Measurements from ENCODE around the gene HOXD12. TPM values are rescaled to one million over a fixed set of nuclear protein-coding genes. Genes with fewer than 3 reads are reported as not detected.

The HOXD12 gene
- total and polyA plus RNA-seq, 12 donors, result not detected

GRCh38 chr2:176146645-176147044 lies 47.0 kb downstream of the HOXD12 start:
- H3K36me3 ChIP-seq, result no peaks in the 10 kb centered on the region
- H3K27me3 ChIP-seq, result peaks cover 38 to 100% (median 99%) of the 10 kb centered on the region in 7 donors
- TF ChIP-seq, protein P1, sequence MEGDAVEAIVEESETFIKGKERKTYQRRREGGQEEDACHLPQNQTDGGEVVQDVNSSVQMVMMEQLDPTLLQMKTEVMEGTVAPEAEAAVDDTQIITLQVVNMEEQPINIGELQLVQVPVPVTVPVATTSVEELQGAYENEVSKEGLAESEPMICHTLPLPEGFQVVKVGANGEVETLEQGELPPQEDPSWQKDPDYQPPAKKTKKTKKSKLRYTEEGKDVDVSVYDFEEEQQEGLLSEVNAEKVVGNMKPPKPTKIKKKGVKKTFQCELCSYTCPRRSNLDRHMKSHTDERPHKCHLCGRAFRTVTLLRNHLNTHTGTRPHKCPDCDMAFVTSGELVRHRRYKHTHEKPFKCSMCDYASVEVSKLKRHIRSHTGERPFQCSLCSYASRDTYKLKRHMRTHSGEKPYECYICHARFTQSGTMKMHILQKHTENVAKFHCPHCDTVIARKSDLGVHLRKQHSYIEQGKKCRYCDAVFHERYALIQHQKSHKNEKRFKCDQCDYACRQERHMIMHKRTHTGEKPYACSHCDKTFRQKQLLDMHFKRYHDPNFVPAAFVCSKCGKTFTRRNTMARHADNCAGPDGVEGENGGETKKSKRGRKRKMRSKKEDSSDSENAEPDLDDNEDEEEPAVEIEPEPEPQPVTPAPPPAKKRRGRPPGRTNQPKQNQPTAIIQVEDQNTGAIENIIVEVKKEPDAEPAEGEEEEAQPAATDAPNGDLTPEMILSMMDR (IDR thresholded peaks at IDR 0.05), result no peak
- no peak overlapping the region for H3K27ac ChIP-seq
- ATAC-seq (no peak), DNase-seq (no peak)
- H3K4me1 ChIP-seq, result peaks cover 0 to 4% (median 0%) of the 10 kb centered on the region in 9 donors
- H3K4me3 ChIP-seq, result no peak overlapping the region
- intact Hi-C loops (cut with DNase I), result no loop called here
- H3K9me3 ChIP-seq, result no peaks in the 10 kb centered on the region

DNA sequence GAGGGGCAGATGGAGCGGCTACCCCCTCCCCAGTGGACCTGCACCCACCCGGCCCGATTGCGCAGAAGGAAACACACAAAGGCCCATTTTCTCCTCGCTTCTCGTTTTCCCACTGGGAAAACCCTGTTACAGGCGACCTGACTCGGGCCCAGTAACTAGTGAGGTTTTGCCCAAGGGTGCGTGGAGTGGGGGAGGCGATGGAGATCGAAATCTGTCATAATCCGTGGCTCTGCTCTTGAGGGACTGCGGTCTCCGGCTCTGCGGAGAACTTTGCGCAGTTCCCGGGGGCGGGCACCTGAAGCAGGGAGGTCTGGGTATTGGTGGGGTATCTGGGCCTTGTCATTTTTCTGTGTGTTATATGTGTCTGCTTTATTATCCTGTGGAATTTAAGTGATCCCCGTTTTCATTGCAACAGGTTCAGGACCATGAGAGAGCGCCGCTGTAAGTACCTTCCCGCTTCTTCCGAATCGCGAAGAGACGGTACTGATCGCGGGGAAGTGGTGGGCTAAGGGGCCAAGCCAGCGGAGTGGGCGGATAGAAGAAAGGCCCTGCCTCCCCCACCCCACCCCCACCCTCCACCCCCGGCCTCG lies 47.7 kb downstream of the HOXD12 start:
- intact Hi-C loops (cut with DNase I), result no loop called here
- DNase-seq (no peak), ATAC-seq (no peak)
- H3K36me3 ChIP-seq, result no peaks in the 10 kb centered on the region
- peaks cover 43 to 100% (median 100%) of the 10 kb centered on the region in 7 donors for H3K27me3 ChIP-seq
- H3K27ac ChIP-seq, result no peak overlapping the region
- TF ChIP-seq, protein P1 (IDR thresholded peaks at IDR 0.05), result no peak
- WGBS, 2 donors, result 18 to 28% methylated on average over 32 of the region's 32 CpGs
- H3K9me3 ChIP-seq, result no peaks in the 10 kb centered on the region
- H3K4me3 ChIP-seq, result no peak overlapping the region
- H3K4me1 ChIP-seq, result peaks cover 0 to 8% (median 0%) of the 10 kb centered on the region in 9 donors

- ATAC-seq (no peak), DNase-seq (no peak)
- no peak overlapping the region for H3K27ac ChIP-seq
- H3K9me3 ChIP-seq, result no peaks in the 10 kb centered on the region
- intact Hi-C loops (cut with DNase I), result no loop called here
- WGBS, 2 donors, result 10 to 20% methylated on average over 31 of the region's 31 CpGs
- H3K36me3 ChIP-seq, result no peaks in the 10 kb centered on the region
- H3K27me3 ChIP-seq, result peaks cover 47 to 100% (median 100%) of the 10 kb centered on the region in 7 donors
- peaks cover 0 to 12% (median 0%) of the 10 kb centered on the region in 9 donors for H3K4me1 ChIP-seq
- TF ChIP-seq, protein P1 (IDR thresholded peaks at IDR 0.05), result no peak
- H3K4me3 ChIP-seq, result no peak overlapping the region
These were observed 48.4 kb downstream of the HOXD12 start for GRCh38 chr2:176147800-176148496.

- Histone ChIP-seq H3K36me3 (no peaks in the 10 kb centered on the region), H3K4me1 (peaks cover 0 to 12% (median 0%) of the 10 kb centered on the region in 9 donors), H3K27ac (no peak overlapping the region), H3K27me3 (peaks cover 51 to 100% (median 100%) of the 10 kb centered on the region in 7 donors), H3K9me3 (no peaks in the 10 kb centered on the region), H3K4me3 (no peak overlapping the region)
- ATAC-seq, result no peak
- intact Hi-C loops (cut with DNase I), result no loop called here
- DNase-seq, result no peak
- TF ChIP-seq, protein P1 (IDR thresholded peaks at IDR 0.05), result no peak
- WGBS, 2 donors, result 25 to 36% methylated on average over 11 of the region's 11 CpGs
These were observed 49.3 kb downstream of the HOXD12 start for GRCh38 chr2:176148751-176149421.

Data from heart right ventricle (tissue), 16 donors.